ENCODE results near the gene HS3ST3A1.
"Not testable (repeated sequence)": the region's sequence is repeated elsewhere in the genome, so short reads cannot be mapped to it uniquely, and the experiment has no call there.

HS3ST3A1 gene

DNA sequence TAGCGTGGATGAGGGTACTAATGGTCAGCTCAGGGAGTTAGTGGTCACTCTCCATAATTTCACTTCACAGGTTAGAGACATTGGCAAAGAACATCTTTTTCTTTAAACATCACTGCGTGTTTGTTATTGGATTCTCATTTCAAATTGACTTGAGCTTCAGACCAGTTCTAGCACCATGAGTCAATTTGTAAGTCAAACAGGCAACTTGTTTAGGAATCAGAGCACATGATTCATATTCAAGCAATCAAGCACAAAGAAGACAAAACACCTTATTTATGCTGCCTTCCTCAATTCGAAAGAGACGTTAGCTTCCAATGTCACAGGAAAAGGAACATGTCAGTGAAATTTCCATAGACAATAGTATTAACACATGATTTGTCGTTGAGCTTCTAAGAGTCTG is 62.3 kb downstream of the HS3ST3A1 start:
- no peak for DNase-seq (ENCODE audit: low read depth in 2 of 2, low spot score in 1 of 2)

- DNase-seq (ENCODE audit: low read depth in 2 of 2, low spot score in 1 of 2) = no peak
Observed at GRCh38 chr17:13538841-13539411, 62.8 kb downstream of the HS3ST3A1 start.

DNA sequence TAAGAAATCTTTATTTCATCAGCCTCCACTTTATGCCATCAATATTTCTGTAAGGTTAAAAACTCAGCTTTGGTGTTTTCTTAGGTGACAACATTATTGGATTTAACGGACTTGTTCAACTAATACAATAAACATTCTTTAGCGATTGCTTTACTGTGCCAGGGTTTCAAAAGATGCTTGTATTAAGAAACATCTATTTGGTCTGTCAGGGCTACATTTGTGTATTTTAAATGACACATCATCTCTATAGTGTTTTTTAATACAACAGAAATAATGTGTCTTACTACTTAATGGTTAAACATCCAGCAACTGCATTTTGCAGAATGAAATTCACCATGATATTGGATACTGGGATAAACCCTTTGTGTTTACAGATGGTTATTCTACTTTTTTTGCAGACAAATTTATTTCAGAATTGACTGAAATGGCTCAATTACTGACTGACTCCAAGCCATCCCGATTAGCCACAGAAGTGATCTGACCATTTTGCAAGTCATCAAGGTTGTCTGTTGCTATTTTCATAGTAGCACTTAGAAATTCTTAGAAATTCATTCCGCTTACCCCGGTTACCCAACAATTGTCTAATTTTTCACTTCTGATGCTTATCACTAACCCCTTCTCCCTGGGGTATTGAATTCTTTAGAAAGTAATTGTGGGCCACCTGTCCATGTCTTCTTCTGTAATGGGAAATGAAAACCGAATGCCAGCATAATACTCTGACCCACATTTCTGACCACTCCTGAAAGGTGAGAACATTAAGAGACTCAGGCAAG is 63.7 kb downstream of the HS3ST3A1 start:
- DNase-seq (ENCODE audit: low read depth in 2 of 2, low spot score in 1 of 2) = no peak

GRCh38 chr17:13537167-13537731 is 64.5 kb downstream of the HS3ST3A1 start:
- DNase-seq (ENCODE audit: low read depth in 2 of 2, low spot score in 1 of 2) = no peak

DNA sequence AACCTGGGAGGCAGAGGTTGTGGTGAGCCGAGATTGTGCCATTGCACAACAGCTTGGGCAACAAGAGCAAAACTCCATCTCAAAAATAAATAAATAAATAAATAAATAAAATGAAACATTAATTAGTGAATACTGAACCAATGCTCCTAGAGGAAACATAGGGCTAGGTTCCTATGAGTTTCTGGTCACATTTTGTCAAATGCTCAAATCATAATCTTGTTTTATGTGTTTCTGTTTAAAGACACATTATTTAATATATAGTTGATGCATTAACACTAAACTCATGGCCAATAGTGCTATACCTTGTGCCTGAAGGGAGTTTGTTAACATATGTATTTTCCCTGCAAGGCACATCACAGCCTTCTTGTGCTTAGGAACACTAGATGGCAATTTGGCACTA is 66.8 kb downstream of the HS3ST3A1 start:
- no peak for DNase-seq (ENCODE audit: low read depth in 2 of 2, low spot score in 1 of 2)

DNA sequence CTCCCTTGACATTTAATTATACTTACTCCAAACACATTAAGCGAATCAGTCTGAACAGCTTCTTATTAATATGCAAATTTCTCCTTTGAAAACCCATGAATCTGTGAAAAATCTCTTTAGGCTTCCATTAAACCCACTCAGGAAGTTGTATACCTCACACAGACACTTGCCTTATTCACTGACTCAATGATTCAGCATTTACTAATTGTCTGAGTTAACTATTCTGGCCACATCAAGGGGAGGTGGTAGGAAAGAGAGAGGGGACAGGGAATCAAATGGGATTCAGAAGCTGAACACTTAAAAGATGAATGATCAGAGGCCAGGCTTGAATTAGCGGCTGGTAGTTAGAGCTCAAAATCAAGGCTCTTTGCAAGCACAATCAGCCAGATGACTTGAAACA is 70.0 kb downstream of the HS3ST3A1 start:
- no peak for DNase-seq (ENCODE audit: low read depth in 2 of 2, low spot score in 1 of 2)

- no peak for DNase-seq (ENCODE audit: low read depth in 2 of 2, low spot score in 1 of 2)
Observed at GRCh38 chr17:13525876-13526275, 75.9 kb downstream of the HS3ST3A1 start.

DNA sequence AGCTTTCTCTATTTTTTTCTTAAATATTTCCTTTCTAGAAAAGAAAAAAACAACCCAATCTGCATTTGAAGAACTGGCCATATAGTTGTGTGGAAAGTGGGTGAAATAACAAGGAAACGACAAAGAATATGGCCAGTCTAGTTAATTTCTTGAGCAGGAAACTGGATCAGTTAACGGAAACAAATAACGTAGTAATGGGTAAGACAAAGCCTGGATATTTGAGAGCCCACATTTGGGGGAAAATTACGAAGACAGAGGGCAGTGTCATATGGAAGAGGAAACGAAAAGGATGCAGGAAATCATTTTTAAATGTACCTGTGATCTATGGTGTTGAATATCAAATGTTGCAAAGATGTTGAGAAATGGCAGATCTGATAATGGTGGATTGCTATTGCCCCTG is 78.6 kb downstream of the HS3ST3A1 start:
- no peak for DNase-seq (ENCODE audit: low read depth in 2 of 2, low spot score in 1 of 2)

DNA sequence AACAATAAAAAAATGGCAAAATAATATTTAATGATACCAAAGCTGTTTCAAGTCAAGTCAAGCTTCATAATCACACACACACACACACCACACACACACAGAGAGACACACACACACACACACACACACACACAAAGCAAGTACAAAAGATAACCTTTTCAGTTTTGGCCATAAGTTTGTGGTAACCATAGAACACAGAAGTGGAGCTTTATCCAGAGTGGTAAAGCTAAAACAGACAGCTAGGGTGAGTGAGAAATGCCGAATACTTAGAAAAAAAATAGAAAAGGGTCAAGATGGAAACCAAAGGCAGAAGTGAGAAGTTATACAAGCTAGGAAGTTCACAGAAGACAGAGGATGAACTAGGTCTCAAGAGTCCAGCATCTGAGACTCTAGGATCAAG is 79.0 kb downstream of the HS3ST3A1 start:
- no peak for DNase-seq (ENCODE audit: low read depth in 2 of 2, low spot score in 1 of 2)

- no peak for DNase-seq (ENCODE audit: low read depth in 2 of 2, low spot score in 1 of 2)
Observed at GRCh38 chr17:13521784-13522183, 79.9 kb downstream of the HS3ST3A1 start.

GRCh38 chr17:13520899-13521572 is 80.7 kb downstream of the HS3ST3A1 start:
- no peak for DNase-seq (ENCODE audit: low read depth in 2 of 2, low spot score in 1 of 2)

DNA sequence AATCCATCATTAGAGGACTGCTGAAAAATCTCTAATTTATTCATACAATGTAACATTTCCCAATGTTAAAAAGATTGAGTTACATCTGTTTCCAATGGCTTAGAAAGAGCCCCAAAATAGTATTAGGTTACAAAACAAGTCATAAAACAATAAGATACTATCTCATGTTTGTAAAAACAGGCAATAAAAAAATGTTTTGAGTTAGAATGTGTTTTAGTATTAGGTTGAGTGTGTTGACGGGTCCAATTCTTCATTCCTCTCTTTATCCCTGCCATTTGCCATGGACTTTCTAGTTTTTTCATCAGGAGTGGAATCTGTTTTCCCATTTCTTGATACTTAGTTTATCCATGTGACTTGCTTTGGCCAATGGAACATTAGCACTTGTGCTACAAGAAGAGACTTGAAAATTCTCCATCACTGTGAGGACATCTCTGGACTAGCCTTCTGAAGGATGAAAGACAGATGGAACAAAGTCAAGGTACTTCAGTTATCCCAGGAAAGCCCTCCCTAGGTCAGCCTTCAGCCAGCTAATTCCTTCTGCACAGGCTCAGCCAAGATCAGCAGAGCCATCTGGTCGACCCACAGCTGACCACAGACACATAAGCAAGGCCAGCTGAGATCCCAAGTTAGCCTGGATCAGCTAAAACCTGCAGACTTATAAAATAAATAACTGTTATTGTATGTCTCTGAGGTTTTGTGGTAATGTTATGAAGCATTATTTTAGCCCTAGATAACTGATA is 83.3 kb downstream of the HS3ST3A1 start:
- DNase-seq (ENCODE audit: low read depth in 2 of 2, low spot score in 1 of 2) = no peak

DNA sequence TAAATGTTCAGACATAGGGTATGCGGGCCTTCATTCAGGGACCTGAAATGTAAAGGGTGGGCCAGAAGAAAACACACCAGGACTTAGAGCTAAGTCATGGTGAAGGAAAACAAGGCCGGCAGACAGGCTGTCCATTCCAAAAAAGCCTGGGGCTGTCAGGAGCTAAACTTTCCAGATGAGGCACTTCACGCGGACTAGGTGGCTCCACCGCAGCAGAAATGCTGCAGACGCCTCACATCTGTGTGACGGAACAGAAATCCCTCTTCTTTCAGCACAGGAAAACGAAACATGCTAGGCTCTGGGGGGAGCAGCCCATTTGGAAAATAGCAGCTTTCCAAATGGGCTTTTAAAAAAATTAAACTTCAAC is 88.7 kb downstream of the HS3ST3A1 start:
- no peak for DNase-seq (ENCODE audit: low read depth in 2 of 2, low spot score in 1 of 2)

DNA sequence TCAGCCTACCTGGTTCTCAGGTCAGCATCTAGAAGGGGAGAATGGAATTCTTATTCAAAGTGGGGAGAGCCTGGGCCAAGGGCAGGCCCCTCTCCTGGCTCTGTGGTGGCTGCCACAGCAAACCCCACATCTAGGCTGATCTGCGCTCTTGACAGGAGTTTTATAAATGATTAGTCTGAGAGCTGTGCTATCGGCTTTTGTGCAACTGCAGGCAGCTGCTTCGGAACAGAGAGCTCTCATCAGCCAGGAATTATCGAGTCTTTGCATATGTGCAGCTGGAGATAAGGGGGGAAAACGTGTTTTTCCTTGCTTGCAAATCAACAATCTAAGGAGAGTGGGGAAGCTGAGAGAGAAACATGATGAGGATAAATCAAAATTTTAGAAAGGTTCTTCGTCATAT is 91.7 kb downstream of the HS3ST3A1 start:
- DNase-seq (ENCODE audit: low read depth in 2 of 2, low spot score in 1 of 2) = no peak

- DNase-seq (ENCODE audit: low read depth in 2 of 2, low spot score in 1 of 2) = no peak
Observed at GRCh38 chr17:13509527-13509926, 92.2 kb downstream of the HS3ST3A1 start.

GRCh38 chr17:13508896-13509295 is 92.8 kb downstream of the HS3ST3A1 start:
- DNase-seq (ENCODE audit: low read depth in 2 of 2, low spot score in 1 of 2) = no peak

DNA sequence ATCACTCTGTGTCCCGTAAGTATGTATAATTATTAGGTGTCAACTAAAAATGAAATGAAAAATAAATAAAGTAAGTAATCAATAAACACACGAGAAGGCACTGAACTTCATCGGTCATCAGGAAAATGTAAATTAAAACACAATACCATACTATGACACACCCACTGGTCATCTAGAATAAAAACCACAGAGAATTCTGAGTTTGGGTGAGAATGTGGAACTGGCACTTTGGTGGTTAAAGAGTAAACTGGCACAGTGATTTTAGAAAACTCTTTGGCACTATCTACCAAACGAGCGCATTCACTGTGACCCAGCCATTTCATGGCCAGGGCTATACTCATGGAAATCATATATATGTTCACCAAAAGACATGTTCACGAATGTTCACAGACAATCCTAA is 98.2 kb downstream of the HS3ST3A1 start:
- no peak for DNase-seq (ENCODE audit: low read depth in 2 of 2, low spot score in 1 of 2)

GRCh38 chr17:13502263-13502662 is 99.5 kb downstream of the HS3ST3A1 start:
- DNase-seq (ENCODE audit: low read depth in 2 of 2, low spot score in 1 of 2) = no peak

DNA sequence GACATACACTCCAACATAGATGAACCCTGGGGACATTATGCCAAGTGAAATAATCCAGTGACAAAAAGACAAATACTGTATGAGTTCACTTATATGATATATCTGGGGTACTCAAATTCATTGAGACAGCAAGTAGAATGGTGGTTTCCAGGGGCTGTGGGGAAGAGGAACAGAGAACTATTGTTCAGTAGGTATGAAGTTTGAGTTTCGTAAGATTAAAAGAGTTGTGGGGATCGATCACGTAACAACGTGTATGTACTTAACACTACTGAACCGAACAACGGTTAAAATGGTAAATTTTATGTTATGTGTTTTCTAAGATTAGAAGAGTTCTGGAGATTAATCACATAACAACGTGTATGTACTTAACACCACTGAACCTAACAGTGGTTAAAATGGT is 100.8 kb downstream of the HS3ST3A1 start:
- DNase-seq (ENCODE audit: low read depth in 2 of 2, low spot score in 1 of 2) = no peak

GRCh38 chr17:13498184-13498583 is 103.5 kb downstream of the HS3ST3A1 start:
- no peak for DNase-seq (ENCODE audit: low read depth in 2 of 2, low spot score in 1 of 2)

- not testable (repeated sequence) for DNase-seq (ENCODE audit: low read depth in 2 of 2, low spot score in 1 of 2)
Observed at GRCh38 chr17:13496553-13497056, 105.1 kb downstream of the HS3ST3A1 start.
